Stimulated activated CD4-positive, alpha-beta T cell treated with anti-CD3 and anti-CD28 coated beads, Interleukin-12 subunit alpha, Interleukin-12 subunit beta, amount 100 ng/mL, for 24 hours (primary cell): ENCODE results near the gene OPN4.

Experiments used
- DNase-seq, 2 experiments: peaks; one replicate each; pipeline ENCODE4 v3.0.0-alpha.2; 2020; ENCODE audit warnings: low read depth in 2 of 2

The OPN4 gene

GRCh38 chr10:86662186-86663045, 8.1 kb downstream of the OPN4 start:
- DNase-seq: no peak

GRCh38 chr10:86663046-86663345, 8.6 kb downstream of the OPN4 start:
- no peak for DNase-seq

- no peak for DNase-seq
Observed at GRCh38 chr10:86663576-86664339, 9.4 kb downstream of the OPN4 start.

GRCh38 chr10:86664341-86665217, 10.2 kb downstream of the OPN4 start:
- DNase-seq: no peak

- DNase-seq: no peak
Observed at GRCh38 chr10:86665218-86665607, 10.9 kb downstream of the OPN4 start.

GRCh38 chr10:86665868-86666267, 11.5 kb downstream of the OPN4 start:
- DNase-seq: no peak

- DNase-seq: no peak
Observed at GRCh38 chr10:86666538-86666937, 12.2 kb downstream of the OPN4 start.

GRCh38 chr10:86667421-86668181, 13.3 kb downstream of the OPN4 start:
- no peak for DNase-seq

- no peak for DNase-seq
Observed at GRCh38 chr10:86668297-86669165, 14.2 kb downstream of the OPN4 start, which contains the start of gene LDB3. Gene LDB3 (plus strand): TSS chr10:86668511. CDS start chr10:86668692, 181 bp downstream.

GRCh38 chr10:86670290-86670811, 16.0 kb downstream of the OPN4 start:
- DNase-seq: no peak

- no peak for DNase-seq
Observed at GRCh38 chr10:86670876-86671275, 16.5 kb downstream of the OPN4 start.

GRCh38 chr10:86671419-86671818, 17.1 kb downstream of the OPN4 start:
- no peak for DNase-seq

GRCh38 chr10:86671985-86672710, 17.8 kb downstream of the OPN4 start:
- DNase-seq: no peak

GRCh38 chr10:86673216-86673826, 19.0 kb downstream of the OPN4 start:
- DNase-seq: no peak

- DNase-seq: no peak
Observed at GRCh38 chr10:86673827-86674581, 19.7 kb downstream of the OPN4 start.

- DNase-seq: no peak
Observed at GRCh38 chr10:86674912-86675311, 20.6 kb downstream of the OPN4 start.

- no peak for DNase-seq
Observed at GRCh38 chr10:86677374-86677773, 23.0 kb downstream of the OPN4 start.
